NCI-H69 (cell line): ENCODE data around the gene ATP5ME.
A peak's percentile ranks its signal among the peaks of the same experiment; 100 is the strongest.
"Not testable (repeated sequence)": the region's sequence is repeated elsewhere in the genome, so short reads cannot be mapped to it uniquely, and the experiment has no call there.

Experiments used
- DNase-seq: peaks from one replicate; lab custom pipeline; 2025; lab: John Stamatoyannopoulos, UW

Gene ATP5ME

DNA sequence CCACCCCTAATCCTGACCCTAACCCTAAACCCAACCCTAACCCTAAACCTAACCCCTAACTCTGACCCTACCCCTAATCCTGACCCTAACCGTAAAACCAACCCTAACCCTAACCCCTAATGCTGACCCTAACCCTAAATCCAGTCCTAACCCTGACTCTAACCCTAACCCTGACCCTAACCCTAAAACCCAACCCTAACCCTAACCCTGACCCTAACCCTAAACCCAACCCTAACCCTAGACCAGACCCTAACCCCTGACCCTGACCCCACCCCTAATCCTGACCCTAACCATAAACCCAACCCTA, 30.8 kb upstream of the ATP5ME start:
- DNase-seq, result no peak

DNA sequence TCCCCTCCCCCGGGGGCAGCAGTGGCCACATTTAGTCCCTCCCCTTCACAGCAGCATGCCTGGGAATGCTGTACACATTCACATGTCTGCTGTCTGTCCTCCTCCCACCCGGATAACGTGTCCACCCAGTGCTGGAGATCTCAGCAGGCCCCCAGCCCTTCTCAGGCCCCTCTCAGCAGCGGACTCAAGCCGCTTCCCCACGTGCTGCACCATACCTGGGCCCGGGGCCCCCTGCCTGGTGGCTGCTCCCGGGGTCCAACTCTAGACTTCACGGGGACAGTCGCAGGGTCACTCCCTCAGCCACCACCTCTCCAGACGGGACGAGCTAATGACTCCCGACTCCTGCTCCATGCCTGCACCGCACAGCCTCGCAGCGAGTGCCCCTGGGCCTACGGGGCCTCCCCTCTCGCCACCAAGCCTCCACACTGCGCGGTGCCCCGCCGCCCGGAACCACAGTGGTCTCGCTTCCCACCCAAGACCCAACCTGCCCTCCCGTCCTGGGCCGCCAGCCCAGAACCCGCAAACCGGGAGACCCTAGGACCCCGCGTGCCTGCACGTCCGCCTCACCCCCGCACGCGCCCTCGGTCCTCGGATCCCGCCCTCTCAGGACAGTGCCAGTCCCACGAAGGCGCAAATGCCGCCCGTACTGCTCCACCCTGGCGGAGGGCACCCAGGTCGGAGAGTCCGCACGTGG, 30.3 kb upstream of the ATP5ME start:
- no peak for DNase-seq

DNA sequence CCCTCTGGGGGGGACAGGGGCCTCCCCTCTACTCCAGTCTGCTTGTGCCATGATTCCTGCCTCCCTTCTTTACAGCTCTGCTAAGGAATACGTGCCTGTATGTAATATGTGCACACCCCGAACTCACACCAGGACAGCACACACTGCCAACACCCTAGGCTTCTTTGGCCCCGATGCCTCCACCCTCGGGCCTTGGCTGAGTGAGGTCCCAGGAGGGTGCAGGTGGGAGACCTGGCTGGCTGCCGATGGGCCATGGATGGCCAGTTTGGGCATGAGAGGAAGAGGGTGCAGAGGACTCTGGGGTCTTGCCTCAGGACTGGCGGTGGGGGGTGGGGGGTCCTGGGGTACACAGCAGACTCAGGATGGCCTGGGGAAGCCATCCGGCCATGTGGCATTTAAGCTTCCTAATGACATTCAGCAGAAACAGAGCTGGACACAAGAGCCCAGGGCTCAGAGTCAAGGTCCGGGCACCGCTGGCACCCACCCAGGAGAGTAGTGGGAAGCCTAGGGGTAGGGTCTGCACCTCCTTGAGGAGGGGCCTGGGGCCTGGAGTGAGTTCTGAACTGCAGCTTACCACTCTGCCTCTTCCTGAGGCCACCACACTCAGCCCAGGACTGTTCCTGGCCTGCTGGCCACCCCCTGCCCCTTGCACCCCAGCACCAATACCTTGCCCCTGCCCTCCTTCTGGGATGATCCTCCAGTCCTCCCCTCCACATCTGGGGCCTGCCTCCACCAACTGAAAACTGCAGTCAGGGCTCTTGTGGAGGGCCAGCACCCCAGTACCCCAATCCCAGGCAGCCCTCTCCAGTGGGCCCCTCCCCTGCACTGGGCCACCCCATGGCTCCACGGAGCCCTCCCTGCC, 29.5 kb upstream of the ATP5ME start:
- no peak for DNase-seq

DNA sequence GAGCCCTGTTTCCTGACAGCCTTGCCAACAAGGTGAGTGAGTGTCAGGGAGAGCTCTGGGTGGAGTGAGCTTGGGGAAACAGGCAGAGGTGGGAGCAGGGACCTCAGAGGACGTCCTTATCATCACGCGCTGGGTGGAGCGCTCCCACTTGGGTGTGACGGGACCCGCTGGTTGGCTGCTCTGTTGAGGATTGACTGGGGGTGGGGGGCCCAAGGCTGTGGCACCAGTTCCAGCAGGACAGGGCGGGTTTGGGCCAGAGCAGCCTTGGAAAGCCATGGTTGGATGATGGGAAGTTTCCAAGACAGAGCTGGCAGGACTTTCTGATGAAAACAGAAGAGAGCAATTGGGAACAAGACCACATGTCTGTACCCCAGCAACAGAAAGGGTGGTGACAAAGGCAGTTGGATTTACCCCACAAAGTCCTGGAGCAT, 28.6 kb upstream of the ATP5ME start:
- DNase-seq, result no peak

DNA sequence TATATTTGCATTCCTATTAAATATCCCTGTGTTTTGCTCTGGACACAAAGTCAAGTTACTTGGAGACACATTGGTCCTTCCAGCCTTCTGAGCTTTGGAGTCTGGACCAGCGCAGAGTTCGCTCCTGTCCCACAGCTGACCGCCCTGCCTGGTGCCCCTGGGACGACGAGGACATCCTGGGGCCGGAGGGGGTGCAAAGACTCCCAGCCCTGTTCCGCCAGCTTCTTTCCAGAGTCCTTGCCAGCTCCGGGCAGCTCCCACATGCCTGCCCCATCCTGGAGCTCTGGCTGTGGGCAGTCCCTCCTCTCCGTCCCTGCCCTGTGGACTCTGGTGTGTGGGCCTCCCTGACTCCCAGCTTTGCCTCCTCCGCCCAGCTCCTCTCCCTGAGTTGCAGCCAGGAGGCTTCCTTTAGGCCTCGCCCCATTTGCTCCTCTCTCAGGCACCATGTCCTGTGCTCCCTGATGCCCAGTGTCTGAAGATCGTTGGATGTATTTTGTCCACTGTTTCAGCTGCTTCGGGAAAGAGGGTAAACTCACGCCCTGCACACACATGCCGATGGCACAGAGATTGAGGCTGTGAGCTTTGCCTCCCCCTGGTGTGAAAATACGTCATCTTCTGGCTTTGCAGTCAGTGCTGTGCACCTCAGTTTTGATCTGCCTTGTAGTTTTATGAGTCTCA, 26.6 kb upstream of the ATP5ME start:
- DNase-seq, result no peak

DNA sequence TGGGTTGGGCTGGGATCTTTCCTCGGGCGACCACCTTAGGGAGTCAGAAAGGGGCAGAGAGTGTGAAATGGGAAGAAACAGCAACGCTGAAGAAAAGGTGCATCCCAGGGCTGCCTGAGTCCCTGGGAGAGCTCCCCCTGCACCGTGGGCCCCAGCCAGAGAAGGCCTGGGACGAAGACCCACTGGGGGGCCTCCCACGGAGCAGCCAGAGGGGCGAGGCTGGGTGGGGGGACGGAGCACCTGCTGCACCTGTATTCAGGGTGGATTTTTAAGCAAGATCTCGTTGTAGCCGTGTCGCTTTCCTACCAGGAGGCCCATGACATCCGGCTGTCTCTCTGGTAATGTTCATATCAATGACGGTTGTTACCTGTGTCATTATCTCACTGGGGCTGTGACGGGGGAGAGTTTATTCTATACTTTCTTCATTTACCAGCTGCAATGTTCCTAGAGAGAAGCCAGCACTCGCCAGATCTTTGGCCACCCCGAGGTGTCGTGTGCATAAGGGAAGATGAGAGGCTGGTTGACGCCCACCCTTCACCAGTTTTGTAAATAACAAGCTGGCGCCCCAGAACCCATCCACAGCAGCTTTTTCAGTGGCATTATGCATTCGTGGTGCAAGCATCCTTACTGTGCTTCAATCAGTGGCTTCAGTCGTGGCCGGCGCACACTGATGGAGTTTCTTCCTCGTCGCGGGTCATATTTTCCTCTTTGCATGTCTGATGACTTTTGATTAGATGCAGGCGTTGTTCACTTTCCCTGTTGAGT, 25.9 kb upstream of the ATP5ME start:
- DNase-seq, result no peak

DNA sequence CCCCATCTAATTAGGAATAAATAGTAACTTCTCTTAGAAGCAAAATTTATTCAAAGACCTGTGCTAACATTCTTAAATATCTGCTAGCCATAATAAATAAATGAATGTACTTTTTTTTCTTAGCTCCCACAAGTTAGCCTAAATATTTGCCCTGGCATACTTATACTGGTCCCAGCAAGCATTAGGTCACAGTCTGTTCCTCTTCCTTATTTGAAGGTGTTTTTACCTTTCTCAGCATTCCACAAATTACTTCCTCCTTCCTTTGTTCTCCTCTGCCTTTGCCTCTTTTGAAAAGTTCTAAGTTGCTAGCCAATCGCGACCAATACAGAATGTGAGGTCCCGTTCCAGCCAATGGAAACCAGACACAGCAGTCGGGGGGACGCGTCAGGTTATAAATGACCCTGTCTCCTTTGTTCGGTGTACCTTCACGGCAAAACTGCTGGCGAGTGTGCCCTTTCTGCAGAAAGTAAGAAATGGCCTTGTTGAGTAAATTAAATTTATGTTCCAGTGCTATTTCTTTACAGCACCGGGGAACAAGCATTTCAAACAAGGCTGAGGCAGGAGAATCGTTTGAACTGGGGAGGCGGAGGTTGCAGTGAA, 20.4 kb upstream of the ATP5ME start:
- DNase-seq, result not testable (repeated sequence)

DNA sequence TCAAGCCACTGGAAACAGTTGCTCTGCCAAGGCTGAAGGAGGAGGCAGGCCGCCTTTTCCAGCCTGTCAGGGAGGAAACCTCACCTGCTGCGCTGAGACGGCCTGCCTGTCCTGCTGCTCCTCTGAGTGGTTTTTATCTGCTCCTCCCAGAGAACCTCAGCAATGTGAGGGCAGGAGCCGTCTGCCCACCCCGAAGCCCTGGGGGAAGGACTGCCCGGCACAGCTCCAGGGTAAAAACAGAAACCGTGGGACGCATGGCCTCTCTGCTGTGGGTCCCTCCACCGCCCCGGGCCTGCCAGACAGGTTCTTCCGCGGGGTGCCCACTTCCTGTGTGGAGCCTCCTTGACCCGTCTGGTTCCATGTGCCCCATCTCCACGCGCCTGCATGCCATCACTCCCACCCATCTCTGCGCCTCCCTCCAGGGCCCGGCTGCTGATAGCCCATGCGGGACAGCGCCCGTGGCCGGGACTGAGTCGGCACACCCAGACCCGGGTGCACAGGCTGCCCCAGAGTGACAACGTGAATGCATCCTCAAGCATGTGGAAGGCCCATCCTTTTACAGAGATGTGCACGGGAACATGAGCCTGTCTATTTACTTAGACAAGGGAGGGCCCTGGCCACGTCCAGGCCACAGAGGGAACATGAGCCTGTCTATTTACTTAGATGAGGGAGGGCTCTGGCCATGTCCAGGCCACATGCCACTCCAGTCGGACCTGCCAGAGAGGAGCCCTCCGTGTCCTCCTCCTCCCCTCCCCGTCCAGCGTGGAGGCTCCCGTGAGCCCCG, 18.9 kb upstream of the ATP5ME start:
- DNase-seq, result no peak

DNA sequence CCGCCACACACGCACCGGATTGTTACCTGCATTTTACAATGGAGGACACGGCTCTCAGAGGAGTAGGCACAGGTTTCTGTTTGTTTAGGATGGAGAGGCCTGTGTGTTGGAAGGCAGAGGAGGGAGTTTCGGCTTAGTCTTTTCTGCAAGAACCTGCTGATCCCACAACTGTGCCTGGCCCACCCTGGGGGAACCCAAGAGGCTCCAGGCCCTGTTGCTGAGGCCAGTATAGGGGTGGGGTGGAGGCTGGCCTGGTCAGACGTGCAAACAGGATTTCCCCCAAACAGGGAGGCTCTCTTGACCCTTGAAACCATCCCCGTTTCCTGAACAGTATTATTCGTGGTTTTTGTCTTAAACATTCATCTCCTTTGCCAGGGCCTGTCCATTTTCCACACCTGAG, 15.6 kb upstream of the ATP5ME start:
- DNase-seq, result no peak

DNA sequence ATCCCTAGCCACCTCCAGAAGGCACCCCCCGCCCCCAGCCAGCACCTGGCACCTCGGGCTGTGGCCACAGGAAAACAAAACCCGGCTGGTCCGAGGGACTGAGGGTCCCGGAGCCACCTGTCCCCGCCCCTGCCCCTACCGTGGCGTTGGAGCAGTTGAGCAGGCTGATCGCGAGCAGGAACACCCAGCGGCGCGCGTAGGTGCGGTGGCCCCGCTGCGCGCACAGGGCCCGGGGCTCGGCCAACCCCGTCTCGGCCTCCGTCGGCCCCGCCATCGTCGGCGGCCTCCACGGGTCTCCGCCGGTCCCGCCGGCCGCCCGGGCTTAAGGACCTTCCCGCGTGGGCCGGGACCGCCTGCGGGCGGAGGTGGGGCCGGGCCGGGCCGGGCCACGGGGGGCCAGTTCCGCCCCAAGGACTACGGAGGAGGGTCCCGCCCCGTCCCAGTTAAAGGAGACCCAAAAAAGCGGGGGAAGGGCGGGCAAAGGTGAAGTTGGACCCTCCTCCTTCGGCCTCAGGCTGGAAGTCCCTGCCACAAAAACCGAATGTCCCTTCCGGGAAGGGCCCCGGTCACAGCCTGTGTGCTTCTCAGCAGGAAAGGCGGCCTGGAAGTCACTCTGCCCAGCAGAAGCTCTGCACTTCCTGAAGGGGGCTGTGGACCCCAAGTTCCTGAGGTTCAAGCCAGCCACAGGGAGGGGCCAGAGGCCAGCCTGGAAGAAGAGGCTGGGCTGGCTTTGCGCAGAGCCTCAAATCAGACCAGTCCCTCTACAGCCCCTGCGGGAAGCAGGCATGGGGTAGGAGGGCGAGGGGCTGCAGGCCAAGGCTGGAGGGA, 15.0 kb upstream of the ATP5ME start, which contains the start of gene SLC49A3:
Gene SLC49A3, minus strand, starts transcription at position 298 of the 828 bp plus-strand sequence. Its CDS starts 24 bp downstream, at position 274.
- DNase-seq, result no peak

DNA sequence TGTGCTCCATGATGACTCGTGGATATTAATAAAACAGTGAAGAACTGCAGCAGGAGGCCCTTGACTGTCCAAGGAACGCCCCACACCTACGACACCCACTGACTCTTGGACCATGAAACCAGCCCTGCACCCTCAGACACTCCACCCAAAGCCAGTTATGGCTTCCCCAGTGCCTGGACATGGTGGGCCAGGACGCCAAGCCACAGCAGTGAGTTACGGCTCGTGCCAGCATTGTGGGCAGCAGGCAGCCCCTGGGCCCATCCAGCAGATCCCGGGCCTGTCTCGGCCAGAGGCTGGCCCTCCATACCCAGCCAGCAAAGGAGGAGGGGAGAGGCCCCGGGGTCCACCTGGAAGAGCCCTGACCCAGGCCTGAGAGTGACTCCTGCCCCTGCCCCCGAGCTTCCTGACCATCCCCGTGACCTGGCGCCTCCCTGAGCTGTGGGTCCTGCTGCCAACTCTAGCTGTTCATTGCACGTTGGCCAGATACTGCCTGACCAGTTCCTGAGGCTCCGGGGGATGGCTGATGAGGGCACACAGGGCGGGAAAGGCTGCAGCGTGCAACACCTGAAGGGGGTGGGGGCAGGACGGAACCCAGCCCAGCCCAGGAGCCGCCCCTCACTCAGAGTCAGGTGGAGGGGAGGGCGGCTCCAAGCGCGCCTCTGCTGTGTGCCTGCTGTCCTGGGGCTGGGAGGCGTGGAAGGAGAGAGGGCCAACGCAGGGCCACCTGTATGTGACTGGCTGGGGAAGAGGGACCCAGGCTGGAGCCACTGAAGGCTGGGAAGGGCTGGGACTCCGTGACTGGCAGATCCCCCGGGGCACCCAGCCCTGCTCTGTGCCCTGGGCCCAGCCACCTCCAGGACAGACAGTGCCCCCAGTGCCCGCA, 14.1 kb upstream of the ATP5ME start:
- DNase-seq, result no peak

DNA sequence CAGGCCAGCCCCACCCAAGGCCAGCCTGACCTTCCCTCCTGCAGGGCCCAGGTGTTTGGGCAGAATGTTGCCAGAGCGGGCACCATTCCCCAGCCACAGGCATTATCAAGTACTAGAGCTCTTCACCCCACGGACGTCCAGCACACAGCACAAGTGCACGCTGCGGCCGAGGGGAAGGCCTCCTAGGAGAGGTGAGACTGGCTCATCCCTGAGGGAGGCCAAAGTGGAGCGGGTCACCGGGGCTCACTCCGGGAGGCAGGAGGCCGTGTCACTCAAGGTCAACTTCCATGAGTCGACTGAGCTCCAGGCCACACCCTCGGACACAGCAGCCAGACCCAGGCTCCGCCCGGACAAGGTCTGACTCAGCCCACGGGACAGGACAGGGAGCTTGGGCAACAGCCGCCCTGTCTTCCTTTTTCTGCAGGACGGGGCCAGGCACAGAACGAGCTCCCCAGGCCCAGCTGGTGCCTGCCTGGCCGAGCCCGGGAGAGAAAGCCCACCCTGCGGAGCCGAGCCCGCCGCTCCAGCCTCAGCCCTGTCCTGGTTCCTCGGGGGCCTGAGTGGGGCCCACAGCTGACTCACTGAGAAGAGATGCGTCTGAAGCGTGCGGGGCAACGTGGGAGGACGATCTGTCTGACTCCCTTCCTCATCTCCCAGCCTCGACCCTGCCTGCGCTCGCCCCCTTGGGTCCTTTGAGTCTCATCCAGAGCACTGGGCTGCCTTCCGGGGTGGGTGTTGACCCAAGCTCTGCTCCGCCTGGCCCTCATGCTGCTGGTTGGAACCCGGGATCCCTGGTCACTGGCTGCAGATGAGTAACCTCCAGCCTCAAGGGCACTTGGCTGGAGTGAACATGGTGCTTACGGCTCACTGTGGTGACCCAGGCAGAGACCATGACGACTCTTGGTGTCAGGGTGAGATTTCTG, 13.2 kb upstream of the ATP5ME start:
- no peak for DNase-seq

DNA sequence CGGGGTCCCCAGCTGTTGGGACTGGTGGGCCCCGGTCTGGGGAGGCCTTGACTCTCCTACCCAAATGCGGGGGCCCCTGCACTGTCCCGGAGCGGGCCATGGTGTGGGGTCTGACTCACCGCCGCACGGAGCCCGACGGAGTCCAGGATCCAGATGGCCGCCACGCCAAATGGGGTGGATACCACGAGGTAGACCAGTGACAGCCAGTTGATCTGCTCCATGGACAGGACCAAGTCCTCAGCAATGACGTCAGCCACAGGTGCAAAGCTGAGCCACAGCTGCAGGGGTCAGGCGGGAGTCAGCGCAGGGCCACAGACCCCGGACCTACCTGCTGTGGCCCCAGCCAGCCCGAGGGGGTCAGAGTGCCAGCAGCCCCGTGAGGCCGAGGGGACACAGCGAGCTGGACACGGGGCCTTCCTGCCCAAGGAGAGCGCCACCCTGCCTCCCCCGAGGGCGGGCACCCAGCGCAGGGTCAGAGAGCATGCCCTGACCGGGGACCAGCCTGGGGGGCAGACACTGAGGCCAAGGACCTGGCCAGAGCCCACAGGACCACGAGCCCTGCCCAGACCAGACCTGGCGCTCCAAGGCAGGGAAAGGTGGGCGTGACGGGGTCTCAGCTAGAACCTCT, 12.5 kb upstream of the ATP5ME start:
- DNase-seq, result no peak

DNA sequence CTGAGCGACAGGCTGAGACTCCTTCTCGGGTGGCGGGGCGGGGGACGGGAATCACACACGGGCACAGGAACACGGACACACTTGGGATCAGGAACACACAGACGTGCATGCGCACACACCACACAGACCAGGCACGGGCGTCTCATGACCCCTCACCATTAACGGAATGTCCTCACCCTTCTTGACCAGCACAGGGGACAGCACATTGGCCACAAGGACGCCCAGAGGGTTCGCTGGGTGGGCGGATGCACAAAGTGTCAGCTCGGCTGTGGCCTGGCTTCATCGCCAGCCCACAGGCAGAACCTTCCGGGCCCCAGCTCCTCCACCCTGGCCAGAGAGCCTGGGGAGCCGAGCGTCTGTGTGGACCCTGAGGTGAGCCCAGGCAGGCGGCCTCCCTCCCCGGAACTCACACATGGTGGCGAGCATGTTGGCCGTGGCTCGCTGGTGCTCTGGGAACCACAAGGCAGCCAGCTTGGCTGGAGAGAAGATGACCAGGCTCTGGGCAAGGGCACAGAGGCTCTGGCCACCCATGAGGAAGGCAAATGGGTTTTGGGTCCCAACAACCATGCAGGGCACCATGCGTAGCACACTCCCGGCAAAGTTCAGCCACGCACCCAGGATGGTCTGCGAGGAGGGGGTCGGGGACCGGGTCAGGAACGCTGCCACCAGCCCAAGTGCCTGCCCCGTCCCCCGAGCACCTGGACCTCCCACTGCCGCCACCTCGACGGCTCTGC, 11.8 kb upstream of the ATP5ME start:
- no peak for DNase-seq

DNA sequence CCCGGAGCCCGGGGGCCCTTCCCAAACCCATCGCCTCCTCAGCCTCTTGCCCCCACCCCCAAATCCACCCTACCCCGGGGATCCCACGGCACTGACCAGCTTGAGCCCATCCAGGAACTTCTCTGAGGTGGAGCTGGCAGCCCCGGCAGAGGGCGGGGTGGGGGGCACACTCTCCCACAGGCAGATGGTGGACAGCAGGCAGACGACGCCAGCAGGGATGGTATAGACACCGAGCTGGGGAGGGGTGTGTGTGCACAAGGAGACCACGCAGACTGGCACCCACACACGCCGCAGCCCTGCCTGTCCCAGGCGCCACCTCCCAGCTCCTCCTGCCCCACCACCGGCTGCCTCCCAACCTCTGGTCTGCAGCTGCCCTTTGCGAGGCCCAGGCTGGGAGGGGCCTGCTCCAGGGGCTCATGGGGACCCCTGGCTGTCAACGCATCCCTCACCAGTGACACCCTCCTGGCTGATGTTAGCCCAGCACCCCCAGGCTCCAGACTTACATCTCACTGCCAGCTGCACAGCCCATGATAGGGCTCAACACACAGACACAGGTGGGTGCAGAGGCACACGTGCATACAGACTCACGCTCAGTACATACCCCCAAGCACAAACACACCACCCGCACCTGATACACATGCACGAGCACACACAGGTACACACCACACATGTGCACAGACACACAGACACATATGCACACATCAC, 10.7 kb upstream of the ATP5ME start:
- peak; percentile 44 for DNase-seq

DNA sequence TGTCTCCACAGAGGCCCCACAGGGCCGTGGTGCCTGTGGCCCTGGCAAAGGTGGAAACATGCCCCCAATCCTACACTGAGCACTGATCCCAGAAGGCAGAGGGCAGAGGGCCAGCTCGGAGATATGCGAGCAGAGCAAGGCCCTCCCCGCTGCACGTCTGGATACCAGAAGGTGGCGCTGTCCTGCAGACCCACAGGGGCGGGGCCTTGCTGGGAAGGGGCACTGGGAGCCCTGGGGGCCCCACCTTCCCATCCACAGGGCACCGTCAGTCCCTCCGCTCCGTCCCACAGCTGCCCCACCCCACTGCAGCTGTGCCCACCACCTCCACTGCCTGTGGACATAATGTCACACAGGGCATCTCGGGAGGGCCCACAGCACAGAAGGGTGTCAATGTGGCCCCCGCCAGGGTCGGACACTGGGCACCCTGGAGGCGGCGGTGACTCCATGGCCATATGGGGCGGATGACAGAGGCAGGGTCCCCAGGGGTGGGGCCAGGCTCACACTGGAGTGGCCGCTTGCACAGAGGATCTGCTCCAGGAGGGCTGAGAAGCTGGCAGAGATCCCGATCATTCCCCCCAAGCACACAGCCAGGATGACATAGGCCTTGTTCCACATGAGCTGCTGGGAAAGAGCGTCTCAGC, 10.0 kb upstream of the ATP5ME start:
- DNase-seq, result peak; percentile 70
